Hepatocyte (in vitro differentiated cells): Measurements from ENCODE around the gene COMMD3. TPM values are rescaled to one million over a fixed set of nuclear protein-coding genes. Genes with fewer than 3 reads are reported as not detected.

ENCODE experiments used
- DNase-seq: peaks from one replicate; pipeline ENCODE4 v3.0.0-alpha.2; 2016; ENCODE audit warnings: low spot score
- H2AFZ ChIP-seq: fragments of 200-600 bp; sonication (generic); 2 replicates; pipeline ENCODE4 v1.6.0; 2016; ENCODE audit warnings: antibody characterized with exemption, mild to moderate bottlenecking
- H3K27ac ChIP-seq: fragments of 200-600 bp; sonication (generic); 2 replicates; pipeline ENCODE4 v1.5.1; 2016; ENCODE audit warnings: mild to moderate bottlenecking
- H3K27me3 ChIP-seq: fragments of 200-600 bp; sonication (generic); 2 replicates; pipeline ENCODE4 v1.6.1; 2016
- H3K36me3 ChIP-seq: fragments of 200-600 bp; sonication (generic); replicated peaks from 2 replicates; pipeline ENCODE4 v1.5.1; 2016; ENCODE audit warnings: low read depth; ENCODE audit not compliant: insufficient read depth
- H3K4me1 ChIP-seq: fragments of 200-600 bp; sonication (generic); 2 replicates; pipeline ENCODE4 v1.5.1; 2016; ENCODE audit warnings: mild to moderate bottlenecking, moderate library complexity; ENCODE audit not compliant: insufficient read depth
- H3K4me2 ChIP-seq: fragments of 200-600 bp; sonication (generic); 2 replicates; pipeline ENCODE4 v1.6.0; 2016
- H3K4me3 ChIP-seq: fragments of 200-600 bp; sonication (generic); 2 replicates; pipeline ENCODE4 v1.5.1; 2016; ENCODE audit warnings: mild to moderate bottlenecking
- H3K79me2 ChIP-seq: fragments of 200-600 bp; sonication (generic); 2 replicates; pipeline ENCODE4 v1.6.0; 2017; ENCODE audit warnings: mild to moderate bottlenecking
- H3K9me2 ChIP-seq: fragments of 200-600 bp; sonication (generic); replicated peaks from 2 replicates; pipeline ENCODE4 v1.6.0; 2017; ENCODE audit warnings: mild to moderate bottlenecking; ENCODE audit not compliant: insufficient read depth
- H3K9me3 ChIP-seq: fragments of 200-600 bp; sonication (generic); 2 replicates; pipeline ENCODE4 v1.5.1; 2016; ENCODE audit warnings: low read depth, mild to moderate bottlenecking
- H4K20me1 ChIP-seq: fragments of 200-600 bp; sonication (generic); 2 replicates; pipeline ENCODE4 v1.6.0; 2016; ENCODE audit warnings: mild to moderate bottlenecking; ENCODE audit not compliant: insufficient read depth, poor library complexity, severe bottlenecking
- CTCF ChIP-seq: fragments of 200-600 bp; sonication (generic); IDR thresholded peaks from 2 replicates; pipeline ENCODE4 v1.5.1; 2016; ENCODE audit warnings: antibody characterized with exemption, mild to moderate bottlenecking; ENCODE audit not compliant: poor library complexity
- EZH2 ChIP-seq: fragments of 200-600 bp; sonication (generic); IDR thresholded peaks from 2 replicates; pipeline ENCODE4 v1.6.1; 2016; ENCODE audit warnings: antibody characterized with exemption, mild to moderate bottlenecking, borderline replicate concordance
- EZH2phosphoT487 ChIP-seq: fragments of 200-600 bp; sonication (generic); IDR thresholded peaks from one replicate; pipeline ENCODE4 v1.6.1; 2018; ENCODE audit warnings: antibody characterized with exemption, mild to moderate bottlenecking, low read depth, moderate library complexity; ENCODE audit not compliant: unreplicated experiment, severe bottlenecking
- WGBS: methylation state at CpG from one replicate; pipeline ENCODE4 v1.1.6; 2016; ENCODE audit warnings: low lambda C conversion rate; ENCODE audit errors: missing lambda C conversion rate; 5-methylcytosine and 5-hydroxymethylcytosine counted together
- polyA plus RNA-seq: library from polyadenylated mRNA; unstranded; fragments of >200 nt; fragmentation: Nextera tagmentation; extraction: Ambion mirVana; gene quantifications from 2 replicates; pipeline ENCODE4 v1.2.1, GENCODE V29; 2016
- total RNA-seq: library from RNA; depleted of rRNA; stranded (reverse); fragments of >200 nt; gene quantifications from 2 replicates; pipeline ENCODE4 v1.2.3, GENCODE V29; 2014

COMMD3 gene
- total and polyA plus RNA-seq, 2 experiments from 2014 or later: 55.1 to 92.3 TPM

- Histone ChIP-seq H3K27me3 (no peaks in the 10 kb centered on the region), H3K79me2 (no peaks in the 10 kb centered on the region), H3K4me1 (no peaks in the 10 kb centered on the region), H3K9me2 (no peaks in the 10 kb centered on the region), H3K9me3 (no peaks in the 10 kb centered on the region), H3K36me3 (no peaks in the 10 kb centered on the region), H4K20me1 (no peaks in the 10 kb centered on the region), H3K27ac (no peak overlapping the region), H2AFZ (no peak overlapping the region), H3K4me3 (no peak overlapping the region), H3K4me2 (no peak overlapping the region)
- DNase-seq: no peak
- 93% methylated on average over 1 of the region's 1 CpG for WGBS
- no peak for TF ChIP-seq EZH2phosphoT487
- TF ChIP-seq CTCF: no peak
- TF ChIP-seq EZH2: no peak
Observed at GRCh38 chr10:22365233-22365632, 49.0 kb downstream of the COMMD3 start.

GRCh38 chr10:22365644-22366434, 49.7 kb downstream of the COMMD3 start:
- DNase-seq: no peak
- no peak overlapping the region for H2AFZ ChIP-seq
- no peak overlapping the region for H3K4me3 ChIP-seq
- no peaks in the 10 kb centered on the region for H3K79me2 ChIP-seq
- H3K27ac ChIP-seq: no peak overlapping the region
- H3K36me3 ChIP-seq: no peaks in the 10 kb centered on the region
- H3K27me3 ChIP-seq: no peaks in the 10 kb centered on the region
- H3K4me1 ChIP-seq: no peaks in the 10 kb centered on the region
- no peaks in the 10 kb centered on the region for H3K9me3 ChIP-seq
- WGBS: 78% methylated on average over 4 of the region's 4 CpGs
- H3K4me2 ChIP-seq: no peak overlapping the region
- no peaks in the 10 kb centered on the region for H3K9me2 ChIP-seq
- TF ChIP-seq EZH2: no peak
- TF ChIP-seq CTCF: no peak
- no peak for TF ChIP-seq EZH2phosphoT487
- no peaks in the 10 kb centered on the region for H4K20me1 ChIP-seq

- Histone ChIP-seq H3K79me2 (no peaks in the 10 kb centered on the region), H4K20me1 (no peaks in the 10 kb centered on the region), H3K9me3 (no peaks in the 10 kb centered on the region), H3K4me1 (no peaks in the 10 kb centered on the region), H3K4me3 (no peak overlapping the region), H2AFZ (no peak overlapping the region), H3K9me2 (no peaks in the 10 kb centered on the region), H3K36me3 (no peaks in the 10 kb centered on the region), H3K4me2 (no peak overlapping the region), H3K27me3 (no peaks in the 10 kb centered on the region), H3K27ac (no peak overlapping the region)
- no peak for TF ChIP-seq CTCF
- no peak for TF ChIP-seq EZH2
- TF ChIP-seq EZH2phosphoT487: no peak
- DNase-seq: no peak
Observed at GRCh38 chr10:22366435-22366703, 50.2 kb downstream of the COMMD3 start.

- WGBS: 27% methylated on average over 2 of the region's 2 CpGs
- no peak overlapping the region for H2AFZ ChIP-seq
- no peak for TF ChIP-seq EZH2
- TF ChIP-seq CTCF: no peak
- TF ChIP-seq EZH2phosphoT487: no peak
Observed at GRCh38 chr10:22366771-22367170, 50.6 kb downstream of the COMMD3 start.

More at GRCh38 chr10:22366771-22367170, 50.6 kb downstream of the COMMD3 start:
- no peaks in the 10 kb centered on the region for H3K4me1 ChIP-seq
- no peaks in the 10 kb centered on the region for H3K9me3 ChIP-seq
- H3K36me3 ChIP-seq: no peaks in the 10 kb centered on the region
- DNase-seq: no peak
- H3K4me2 ChIP-seq: no peak overlapping the region
- H3K9me2 ChIP-seq: no peaks in the 10 kb centered on the region
- H3K27me3 ChIP-seq: no peaks in the 10 kb centered on the region
- H4K20me1 ChIP-seq: no peaks in the 10 kb centered on the region
- no peak overlapping the region for H3K4me3 ChIP-seq
- no peak overlapping the region for H3K27ac ChIP-seq
- no peaks in the 10 kb centered on the region for H3K79me2 ChIP-seq
